Tibial nerve (tissue), 3 donors: ENCODE results near the gene COMT.

Source experiments
- POLR2A ChIP-seq, 2 donors: fragments of 450-650 bp; IDR thresholded peaks; one replicate each; pipeline ENCODE4 v1.6.1; 2017; ENCODE audit warnings: antibody characterized with exemption in 2 of 2, mild to moderate bottlenecking in 2 of 2, moderate library complexity in 2 of 2
- TF ChIP-seq, protein P1 (sequence below), 5 experiments: fragments of 200-600 bp in 3 of 5; fragments of 450-650 bp in 2 of 5; sonication (generic) in 3 of 5; IDR thresholded peaks; one replicate each; pipeline ENCODE4 v1.5.1; 2016 to 2019; ENCODE audit warnings: antibody characterized with exemption in 5 of 5, mild to moderate bottlenecking in 3 of 5, moderate library complexity in 2 of 5

DNA sequence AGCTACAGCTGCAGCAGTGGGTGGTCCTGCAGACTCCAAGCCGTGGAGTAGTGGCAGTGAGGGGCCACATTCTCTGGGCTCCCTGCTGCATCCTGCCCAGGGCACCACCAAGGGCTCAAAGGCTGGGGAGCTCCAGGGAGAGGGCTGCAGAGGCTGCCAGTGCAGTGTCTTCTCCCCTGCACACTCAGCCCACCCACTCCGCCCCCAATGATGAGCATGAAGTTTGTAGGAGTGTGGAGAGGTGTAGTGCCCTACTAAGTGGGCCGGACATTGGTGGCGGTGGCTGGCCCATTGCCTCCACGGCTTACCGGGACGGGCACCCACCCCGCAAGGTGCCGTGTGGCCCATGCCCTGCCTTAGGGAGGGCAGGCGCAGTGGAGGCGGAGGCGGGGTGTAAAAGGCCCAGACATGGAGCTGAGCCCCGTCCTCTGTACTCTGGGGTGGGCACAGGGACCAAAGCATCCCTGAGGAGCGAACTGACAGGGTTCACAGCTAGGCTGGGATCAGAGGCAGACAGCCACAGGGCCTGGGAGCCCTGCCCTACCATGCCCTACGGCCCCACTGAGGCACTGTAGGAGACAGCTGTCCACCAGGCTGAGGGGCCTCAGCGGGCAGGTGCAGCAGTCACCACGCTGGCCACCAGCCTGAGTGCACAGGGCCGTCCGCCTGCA lies 56.1 kb downstream of the COMT start:
- no peak for TF ChIP-seq POLR2A (IDR thresholded peaks at IDR 0.05)
- TF ChIP-seq, protein P1, sequence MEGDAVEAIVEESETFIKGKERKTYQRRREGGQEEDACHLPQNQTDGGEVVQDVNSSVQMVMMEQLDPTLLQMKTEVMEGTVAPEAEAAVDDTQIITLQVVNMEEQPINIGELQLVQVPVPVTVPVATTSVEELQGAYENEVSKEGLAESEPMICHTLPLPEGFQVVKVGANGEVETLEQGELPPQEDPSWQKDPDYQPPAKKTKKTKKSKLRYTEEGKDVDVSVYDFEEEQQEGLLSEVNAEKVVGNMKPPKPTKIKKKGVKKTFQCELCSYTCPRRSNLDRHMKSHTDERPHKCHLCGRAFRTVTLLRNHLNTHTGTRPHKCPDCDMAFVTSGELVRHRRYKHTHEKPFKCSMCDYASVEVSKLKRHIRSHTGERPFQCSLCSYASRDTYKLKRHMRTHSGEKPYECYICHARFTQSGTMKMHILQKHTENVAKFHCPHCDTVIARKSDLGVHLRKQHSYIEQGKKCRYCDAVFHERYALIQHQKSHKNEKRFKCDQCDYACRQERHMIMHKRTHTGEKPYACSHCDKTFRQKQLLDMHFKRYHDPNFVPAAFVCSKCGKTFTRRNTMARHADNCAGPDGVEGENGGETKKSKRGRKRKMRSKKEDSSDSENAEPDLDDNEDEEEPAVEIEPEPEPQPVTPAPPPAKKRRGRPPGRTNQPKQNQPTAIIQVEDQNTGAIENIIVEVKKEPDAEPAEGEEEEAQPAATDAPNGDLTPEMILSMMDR (IDR thresholded peaks at IDR 0.05) = no peak
